ENCODE data around the gene CNTN1. TPM values are rescaled to one million over a fixed set of nuclear protein-coding genes. Genes with fewer than 3 reads are reported as not detected.

CNTN1 gene
- total RNA-seq, 4 donors from 2014 or later, result 0.15 to 0.29 (median 0.22) TPM

- no peaks in the 10 kb centered on the region for H3K4me1 ChIP-seq
- H3K9me3 ChIP-seq, result no peaks in the 10 kb centered on the region
- H3K27ac ChIP-seq, result no peak overlapping the region
- no peak for ATAC-seq
- TF ChIP-seq CTCF (IDR thresholded peaks at IDR 0.05 in 4 of 5, conservative IDR thresholded peaks at IDR 0.05 in 1 of 5), result no peak
- no peak for TF ChIP-seq POLR2A (IDR thresholded peaks at IDR 0.05)
- in situ Hi-C loops (cut with MboI; ENCODE audit: low sequenced_read_pairs in 4 of 4) (no loop called here), intact Hi-C loops (cut with DNase I; ENCODE audit: low total_unique reads) (no loop called here)
- H3K27me3 ChIP-seq, result no peaks in the 10 kb centered on the region
- no peaks in the 10 kb centered on the region for H3K36me3 ChIP-seq
- no peak for DNase-seq
- no peak overlapping the region for H3K4me3 ChIP-seq
Observed at GRCh38 chr12:40792792-40793386, 100.7 kb downstream of the CNTN1 start.

- in situ Hi-C loops (cut with MboI; ENCODE audit: low sequenced_read_pairs in 4 of 4), result no loop called here
- ATAC-seq, result no peak
- Histone ChIP-seq H3K36me3 (no peaks in the 10 kb centered on the region), H3K9me3 (no peaks in the 10 kb centered on the region), H3K27ac (no peak overlapping the region), H3K4me3 (no peak overlapping the region), H3K4me1 (no peaks in the 10 kb centered on the region), H3K27me3 (no peaks in the 10 kb centered on the region)
- DNase-seq, result no peak
- TF ChIP-seq CTCF (IDR thresholded peaks at IDR 0.05 in 4 of 5, conservative IDR thresholded peaks at IDR 0.05 in 1 of 5) (no peak), POLR2A (IDR thresholded peaks at IDR 0.05) (no peak)
- intact Hi-C loops (cut with DNase I; ENCODE audit: low total_unique reads), result no loop called here
Observed at GRCh38 chr12:40793471-40793870, 101.2 kb downstream of the CNTN1 start.

GRCh38 chr12:40794087-40794486, 101.8 kb downstream of the CNTN1 start:
- in situ Hi-C loops (cut with MboI; ENCODE audit: low sequenced_read_pairs in 4 of 4), result no loop called here
- Histone ChIP-seq H3K4me3 (no peak overlapping the region), H3K4me1 (no peaks in the 10 kb centered on the region), H3K27ac (no peak overlapping the region), H3K27me3 (no peaks in the 10 kb centered on the region), H3K9me3 (no peaks in the 10 kb centered on the region), H3K36me3 (no peaks in the 10 kb centered on the region)
- intact Hi-C loops (cut with DNase I; ENCODE audit: low total_unique reads), result no loop called here
- TF ChIP-seq CTCF (IDR thresholded peaks at IDR 0.05 in 4 of 5, conservative IDR thresholded peaks at IDR 0.05 in 1 of 5) (no peak), POLR2A (IDR thresholded peaks at IDR 0.05) (no peak)
- DNase-seq, result no peak
- no peak for ATAC-seq

- intact Hi-C loops (cut with DNase I; ENCODE audit: low total_unique reads), result no loop called here
- no peak for DNase-seq
- Histone ChIP-seq H3K27ac (no peak overlapping the region), H3K36me3 (no peaks in the 10 kb centered on the region), H3K9me3 (no peaks in the 10 kb centered on the region), H3K4me1 (no peaks in the 10 kb centered on the region), H3K27me3 (no peaks in the 10 kb centered on the region), H3K4me3 (no peak overlapping the region)
- in situ Hi-C loops (cut with MboI; ENCODE audit: low sequenced_read_pairs in 4 of 4), result no loop called here
- TF ChIP-seq CTCF (IDR thresholded peaks at IDR 0.05 in 4 of 5, conservative IDR thresholded peaks at IDR 0.05 in 1 of 5) (no peak), POLR2A (IDR thresholded peaks at IDR 0.05) (no peak)
- no peak for ATAC-seq
Observed at GRCh38 chr12:40801082-40801481, 108.8 kb downstream of the CNTN1 start.

GRCh38 chr12:40801861-40802260, 109.6 kb downstream of the CNTN1 start:
- no peaks in the 10 kb centered on the region for H3K4me1 ChIP-seq
- DNase-seq, result no peak

More at GRCh38 chr12:40801861-40802260, 109.6 kb downstream of the CNTN1 start:
- TF ChIP-seq CTCF (IDR thresholded peaks at IDR 0.05 in 4 of 5, conservative IDR thresholded peaks at IDR 0.05 in 1 of 5), result no peak
- TF ChIP-seq POLR2A (IDR thresholded peaks at IDR 0.05), result no peak
- in situ Hi-C loops (cut with MboI; ENCODE audit: low sequenced_read_pairs in 4 of 4), result no loop called here
- Histone ChIP-seq H3K36me3 (no peaks in the 10 kb centered on the region), H3K9me3 (no peaks in the 10 kb centered on the region), H3K27ac (no peak overlapping the region), H3K4me3 (no peak overlapping the region), H3K27me3 (no peaks in the 10 kb centered on the region)
- intact Hi-C loops (cut with DNase I; ENCODE audit: low total_unique reads), result no loop called here
- no peak for ATAC-seq

All from gastrocnemius medialis (tissue), 4 donors.